Stimulated activated CD4-positive, alpha-beta T cell treated with anti-CD3 and anti-CD28 coated beads, Interleukin-15, amount 100 ng/mL, for 1 hour (primary cell): ENCODE results near the gene DNAH2.

Source experiments
- DNase-seq, 2 donors: peaks; one replicate each; pipeline ENCODE4 v3.0.0-alpha.2; 2020; ENCODE audit warnings: low read depth in 1 of 2, low spot score in 1 of 2

DNAH2 gene

DNA sequence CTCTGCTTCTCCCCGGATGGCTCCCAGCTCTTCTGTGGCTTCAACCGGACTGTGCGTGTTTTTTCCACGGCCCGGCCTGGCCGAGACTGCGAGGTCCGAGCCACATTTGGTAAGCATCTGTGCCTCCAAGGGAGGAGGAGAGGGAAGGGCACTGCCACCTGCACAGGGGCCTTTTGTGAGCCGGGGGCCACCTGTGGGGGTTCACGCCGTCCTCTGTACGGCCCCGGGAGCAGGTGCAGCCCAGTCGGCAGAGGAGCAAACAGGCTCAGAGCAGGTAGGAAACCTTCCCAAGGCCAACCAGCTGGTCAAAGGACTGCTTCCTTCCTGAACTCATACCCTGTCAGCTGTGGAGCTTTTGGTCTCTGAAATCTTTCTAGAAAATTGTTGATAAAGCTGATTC lies 15.9 kb upstream of the DNAH2 start:
- no peak for DNase-seq

DNA sequence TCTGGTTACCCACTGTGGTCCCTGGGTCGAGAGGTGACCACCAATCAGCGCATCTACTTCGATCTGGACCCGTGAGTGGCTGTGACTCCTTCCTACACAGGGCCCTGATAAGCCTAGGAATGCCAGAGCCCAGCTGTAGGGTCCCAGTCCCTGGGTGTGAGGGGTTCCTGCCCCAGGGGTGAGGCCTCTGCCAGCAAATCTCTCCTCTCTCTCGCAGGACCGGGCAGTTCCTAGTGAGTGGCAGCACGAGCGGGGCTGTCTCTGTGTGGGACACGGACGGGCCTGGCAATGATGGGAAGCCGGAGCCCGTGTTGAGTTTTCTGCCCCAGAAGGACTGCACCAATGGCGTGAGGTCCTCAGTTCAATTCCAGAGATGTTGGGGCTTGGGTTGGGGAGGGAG lies 14.8 kb upstream of the DNAH2 start:
- DNase-seq = no peak

DNA sequence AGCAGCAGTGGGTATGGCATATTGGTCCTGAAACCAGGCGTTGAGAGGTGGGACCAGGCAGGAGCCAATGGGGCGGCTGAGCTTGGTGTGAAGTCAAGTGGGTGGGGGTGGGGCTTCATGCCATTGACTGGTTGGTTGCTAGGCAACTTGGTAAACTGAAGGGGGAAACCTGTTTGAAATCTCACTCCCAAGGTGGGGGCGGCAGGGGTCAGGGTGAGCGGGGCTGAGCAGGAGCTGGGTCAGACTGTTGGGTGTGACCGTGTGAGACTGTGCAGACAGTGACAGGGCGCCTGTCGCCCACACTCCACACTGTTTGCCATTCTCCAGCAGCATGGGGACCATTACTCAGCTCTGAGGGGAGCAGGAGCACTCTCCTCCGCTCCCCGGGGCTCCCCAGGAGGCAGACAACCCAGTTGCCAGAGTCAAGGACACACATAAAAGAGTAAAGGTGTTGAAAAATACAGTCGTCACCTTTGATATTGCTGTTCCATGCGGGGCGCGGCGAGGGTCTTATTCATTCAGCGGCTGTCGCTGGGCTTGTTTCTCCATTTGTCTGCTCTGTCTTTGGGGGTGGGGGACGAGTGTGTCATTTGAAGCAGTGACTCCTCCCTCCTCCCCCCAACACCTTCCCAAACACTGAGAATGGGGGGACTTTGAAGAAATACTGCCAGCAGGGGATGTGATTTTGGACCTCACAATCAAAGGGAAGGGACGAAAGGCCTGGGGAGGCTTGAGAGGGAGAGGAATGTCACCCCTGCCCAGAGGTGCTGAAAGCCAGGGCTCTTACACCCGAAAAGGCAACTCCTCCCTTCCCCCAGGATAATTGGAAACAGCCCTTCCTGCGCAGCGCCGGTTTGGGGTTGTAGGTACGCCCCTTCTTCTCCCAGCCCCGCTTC lies 13.7 kb upstream of the DNAH2 start:
- DNase-seq = no peak

DNA sequence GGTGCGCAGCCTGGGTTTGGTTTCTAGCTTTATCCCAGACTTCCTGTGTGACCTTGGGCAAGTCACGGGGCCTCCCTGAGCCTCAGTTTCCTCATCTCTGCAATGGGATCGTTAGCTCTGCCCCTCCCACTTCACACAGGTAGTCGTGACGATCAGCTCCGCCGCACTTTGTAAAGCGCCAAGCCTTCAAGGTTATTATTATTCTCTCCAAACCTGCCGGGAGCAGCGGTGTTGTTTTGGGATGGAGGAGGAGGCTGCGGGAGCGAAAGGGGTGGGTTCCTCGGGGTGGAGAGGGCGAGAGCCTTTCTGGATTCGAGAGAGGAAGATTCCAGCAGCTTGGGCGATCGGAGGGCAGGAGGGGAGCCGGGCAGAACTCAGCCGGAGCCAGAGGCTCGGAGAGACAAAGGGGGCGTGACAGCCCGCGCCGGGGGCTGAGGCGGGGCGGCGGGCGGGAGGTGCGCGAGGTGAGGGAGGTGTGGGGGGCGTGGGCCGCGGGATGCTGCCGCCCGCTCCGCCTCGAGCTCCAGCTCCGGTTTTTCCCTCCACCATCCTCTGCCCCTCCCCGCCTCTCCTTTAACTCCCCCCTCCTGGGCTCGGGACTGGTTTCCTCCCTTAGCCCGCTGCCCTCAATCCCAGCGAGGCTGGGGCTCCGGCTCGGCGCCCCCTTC lies 12.8 kb upstream of the DNAH2 start, which contains the start of gene EFNB3:
Gene EFNB3 (plus strand): TSS at position 602 of the 668 bp plus-strand sequence. CDS start 397 bp downstream, outside the sequence.
- DNase-seq = no peak

DNA sequence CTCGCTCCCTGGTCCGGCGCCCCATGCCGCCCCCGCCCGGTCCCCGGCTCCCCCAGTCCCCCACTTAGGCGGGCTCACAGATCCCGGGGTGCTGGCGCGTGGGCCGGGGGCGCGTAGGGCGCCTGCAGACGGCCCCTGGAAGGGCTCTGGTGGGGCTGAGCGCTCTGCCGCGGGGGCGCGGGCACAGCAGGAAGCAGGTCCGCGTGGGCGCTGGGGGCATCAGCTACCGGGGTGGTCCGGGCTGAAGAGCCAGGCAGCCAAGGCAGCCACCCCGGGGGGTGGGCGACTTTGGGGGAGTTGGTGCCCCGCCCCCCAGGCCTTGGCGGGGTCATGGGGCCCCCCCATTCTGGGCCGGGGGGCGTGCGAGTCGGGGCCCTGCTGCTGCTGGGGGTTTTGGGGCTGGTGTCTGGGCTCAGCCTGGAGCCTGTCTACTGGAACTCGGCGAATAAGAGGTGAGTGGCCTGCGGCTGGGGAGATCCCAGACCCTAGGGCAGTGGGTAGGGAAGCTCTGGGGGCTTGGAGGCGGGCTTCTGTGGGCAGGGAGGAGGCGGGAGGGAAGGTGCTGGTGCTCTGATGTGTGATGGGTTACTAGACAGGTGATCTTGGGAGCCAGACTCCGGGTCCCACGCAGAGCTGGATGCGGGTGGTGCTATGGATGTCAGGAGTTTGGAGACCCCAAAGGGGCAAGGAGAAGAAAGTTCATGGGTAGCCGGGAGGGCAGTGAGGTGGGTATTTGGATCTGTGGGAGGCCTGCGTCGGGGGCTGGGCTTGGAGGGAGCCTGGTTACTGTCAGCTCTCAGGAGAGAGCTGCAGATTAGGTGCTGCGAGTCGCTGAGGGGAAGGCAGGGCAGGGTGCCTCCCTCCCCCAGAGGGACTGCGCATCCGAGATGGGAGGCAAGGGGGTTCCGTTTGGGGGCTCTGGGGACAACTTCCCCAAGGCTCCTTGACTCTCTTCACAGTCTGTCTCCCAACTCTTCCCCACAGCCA lies 12.0 kb upstream of the DNAH2 start:
- DNase-seq = no peak

DNA sequence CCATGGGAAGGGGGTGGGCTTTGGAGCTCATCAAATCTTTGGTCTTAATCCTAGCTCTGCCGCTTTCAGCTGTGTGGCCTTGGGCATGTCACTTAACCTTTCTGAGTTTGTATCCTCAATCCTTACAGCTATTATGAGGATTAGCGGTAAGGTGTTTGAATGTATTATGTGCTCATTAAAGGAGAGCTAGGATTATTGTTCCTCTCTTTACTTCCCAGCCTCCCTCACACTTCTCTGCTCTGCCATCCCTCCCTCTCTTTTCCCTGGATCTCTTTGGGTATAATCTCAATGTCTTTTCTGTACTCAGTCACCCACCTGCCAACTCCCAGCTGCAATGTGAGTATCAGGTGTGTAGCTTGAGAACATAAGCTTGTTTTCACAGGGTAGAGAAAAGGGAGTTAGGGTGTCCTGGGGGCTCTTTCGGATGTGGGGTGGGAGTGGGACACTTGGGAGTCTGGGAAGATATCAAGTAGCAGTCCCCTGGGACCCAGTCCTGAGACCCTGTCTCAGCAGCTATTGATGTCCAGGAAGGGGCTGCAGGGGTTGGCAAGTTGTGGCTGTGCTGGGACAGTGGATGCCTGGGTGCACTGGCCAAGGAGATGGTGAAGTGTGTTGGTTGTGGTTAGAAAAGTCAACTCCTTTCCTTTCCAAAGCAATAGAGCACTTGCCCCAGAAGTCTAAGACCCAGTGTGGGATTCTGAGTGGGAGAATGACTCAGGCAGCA lies 10.8 kb upstream of the DNAH2 start:
- DNase-seq = no peak

DNA sequence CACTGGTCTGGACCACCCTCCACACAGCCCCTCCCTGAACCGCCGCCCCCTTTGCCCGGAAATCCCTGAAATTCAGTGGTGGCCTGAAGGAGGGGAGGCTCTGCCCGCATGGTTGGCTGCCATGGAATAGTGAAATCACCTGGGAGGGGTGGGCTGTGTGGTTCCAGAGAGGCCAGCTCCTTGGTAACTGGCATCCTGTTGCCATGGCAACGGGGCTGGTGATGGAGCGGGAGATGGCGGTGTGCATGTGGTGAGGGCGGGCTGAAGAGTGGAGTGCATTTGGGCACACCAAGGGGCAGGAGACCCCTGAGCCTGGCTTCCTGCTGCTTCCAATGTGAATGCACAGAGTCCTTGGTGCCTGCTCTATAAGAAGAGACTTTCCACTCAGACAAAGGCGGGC lies 10.1 kb upstream of the DNAH2 start:
- DNase-seq = no peak

DNA sequence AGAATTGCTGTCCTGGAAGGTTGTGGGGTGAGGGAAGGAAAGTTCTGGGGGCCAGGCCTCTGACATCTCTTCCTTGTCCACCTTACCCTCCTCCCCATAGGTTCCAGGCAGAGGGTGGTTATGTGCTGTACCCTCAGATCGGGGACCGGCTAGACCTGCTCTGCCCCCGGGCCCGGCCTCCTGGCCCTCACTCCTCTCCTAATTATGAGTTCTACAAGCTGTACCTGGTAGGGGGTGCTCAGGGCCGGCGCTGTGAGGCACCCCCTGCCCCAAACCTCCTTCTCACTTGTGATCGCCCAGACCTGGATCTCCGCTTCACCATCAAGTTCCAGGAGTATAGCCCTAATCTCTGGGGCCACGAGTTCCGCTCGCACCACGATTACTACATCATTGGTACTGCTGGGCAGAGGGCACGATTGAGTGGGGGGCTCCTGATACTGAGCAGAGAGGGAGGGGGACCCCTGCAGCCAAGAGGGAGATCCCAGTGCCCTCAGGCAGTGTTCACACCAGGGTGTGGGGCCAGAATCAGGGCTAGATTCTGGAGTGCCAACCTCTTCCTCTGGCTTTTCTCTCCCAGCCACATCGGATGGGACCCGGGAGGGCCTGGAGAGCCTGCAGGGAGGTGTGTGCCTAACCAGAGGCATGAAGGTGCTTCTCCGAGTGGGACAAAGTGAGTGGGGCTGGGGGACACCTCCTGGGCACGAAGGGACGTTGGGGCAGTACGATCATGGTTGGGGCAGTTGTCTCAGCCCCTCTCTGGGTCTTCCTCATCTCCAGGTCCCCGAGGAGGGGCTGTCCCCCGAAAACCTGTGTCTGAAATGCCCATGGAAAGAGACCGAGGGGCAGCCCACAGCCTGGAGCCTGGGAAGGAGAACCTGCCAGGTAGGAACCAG lies 9.4 kb upstream of the DNAH2 start:
- no peak for DNase-seq

DNA sequence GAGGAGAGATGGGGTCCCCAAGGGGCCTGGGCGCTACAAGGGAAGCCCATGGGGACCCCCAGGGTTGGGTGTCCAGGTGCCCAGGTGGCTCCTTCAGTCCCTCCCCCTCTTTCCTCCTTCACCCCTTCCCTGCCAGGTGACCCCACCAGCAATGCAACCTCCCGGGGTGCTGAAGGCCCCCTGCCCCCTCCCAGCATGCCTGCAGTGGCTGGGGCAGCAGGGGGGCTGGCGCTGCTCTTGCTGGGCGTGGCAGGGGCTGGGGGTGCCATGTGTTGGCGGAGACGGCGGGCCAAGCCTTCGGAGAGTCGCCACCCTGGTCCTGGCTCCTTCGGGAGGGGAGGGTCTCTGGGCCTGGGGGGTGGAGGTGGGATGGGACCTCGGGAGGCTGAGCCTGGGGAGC lies 8.5 kb upstream of the DNAH2 start:
- DNase-seq = no peak

DNA sequence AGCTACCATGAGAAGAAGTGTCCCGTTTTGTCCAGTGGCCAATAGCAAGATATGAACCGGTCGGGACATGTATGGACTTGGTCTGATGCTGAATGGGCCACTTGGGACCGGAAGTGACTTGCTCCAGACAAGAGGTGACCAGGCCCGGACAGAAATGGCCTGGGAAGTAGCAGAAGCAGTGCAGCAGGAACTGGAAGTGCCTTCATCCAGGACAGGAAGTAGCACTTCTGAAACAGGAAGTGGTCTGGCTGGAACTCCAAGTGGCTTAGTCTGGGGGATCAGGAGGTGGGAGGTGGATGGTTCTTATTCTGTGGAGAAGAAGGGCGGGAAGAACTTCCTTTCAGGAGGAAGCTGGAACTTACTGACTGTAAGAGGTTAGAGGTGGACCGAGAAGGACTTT lies 7.2 kb upstream of the DNAH2 start:
- no peak for DNase-seq

DNA sequence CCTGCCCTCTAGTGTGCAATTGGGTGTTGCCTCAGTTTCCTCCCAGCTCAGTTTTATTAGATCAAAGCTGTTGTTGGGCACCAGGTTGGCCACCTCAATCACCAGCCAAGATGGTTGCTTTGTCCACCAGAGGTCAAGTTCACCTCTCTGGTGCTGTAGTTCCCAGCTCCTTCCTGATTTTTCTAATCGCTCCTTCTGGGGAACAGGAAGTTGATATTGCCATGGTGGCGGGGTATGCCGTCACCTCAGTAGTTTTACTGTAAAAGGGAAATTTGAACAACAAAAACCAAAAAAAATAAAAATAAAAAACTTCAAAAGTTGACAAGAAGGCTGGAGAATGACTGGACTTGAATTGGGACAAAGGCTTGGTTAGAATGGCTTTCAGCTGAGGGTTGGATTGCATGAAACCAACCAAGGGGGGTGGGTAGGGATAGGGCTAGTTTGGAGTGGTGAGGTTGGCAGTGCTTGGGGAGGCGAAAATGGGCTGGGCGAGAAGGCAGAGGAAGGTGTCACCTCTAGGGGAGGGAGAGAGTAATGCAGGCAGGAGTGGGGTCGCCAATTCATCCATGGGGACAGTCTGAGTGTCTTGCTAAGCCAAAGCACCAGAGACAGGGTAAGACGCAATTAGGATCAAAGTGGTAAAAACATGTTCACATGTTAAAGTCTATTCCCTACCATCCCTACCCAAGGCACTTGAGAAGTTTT lies 6.3 kb upstream of the DNAH2 start:
- no peak for DNase-seq

DNA sequence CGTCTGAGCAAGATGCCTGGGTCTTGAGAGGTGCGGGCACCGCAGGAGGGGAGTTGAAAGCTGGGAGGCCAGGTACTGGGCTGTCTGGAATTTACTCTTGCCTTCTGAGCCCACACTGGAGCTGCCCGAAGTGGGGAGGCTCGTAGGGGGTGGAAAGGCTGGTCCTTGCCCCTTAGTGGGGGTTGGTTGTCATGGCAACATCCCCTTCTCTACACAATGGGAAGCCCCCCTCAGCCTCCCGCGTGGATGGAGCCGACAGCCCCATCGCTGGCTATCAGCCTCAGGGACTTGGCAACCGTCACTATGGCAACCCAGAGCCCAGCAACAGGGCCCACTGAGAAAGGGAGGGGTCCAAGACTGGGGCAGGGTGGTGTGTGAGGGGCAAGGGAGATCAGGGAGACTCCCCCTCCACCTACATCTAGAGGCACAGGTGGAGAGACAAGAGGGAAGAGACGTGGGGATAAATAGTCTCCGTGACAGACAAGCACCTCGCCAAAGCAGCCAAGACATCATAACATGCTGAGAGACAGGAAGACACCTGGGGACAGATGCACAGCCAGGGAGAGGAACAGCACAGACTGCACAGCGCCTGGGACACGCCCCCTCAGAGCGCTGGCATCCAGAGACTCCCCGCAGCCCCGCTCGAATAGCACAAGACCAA lies 5.3 kb upstream of the DNAH2 start:
- DNase-seq = no peak

DNA sequence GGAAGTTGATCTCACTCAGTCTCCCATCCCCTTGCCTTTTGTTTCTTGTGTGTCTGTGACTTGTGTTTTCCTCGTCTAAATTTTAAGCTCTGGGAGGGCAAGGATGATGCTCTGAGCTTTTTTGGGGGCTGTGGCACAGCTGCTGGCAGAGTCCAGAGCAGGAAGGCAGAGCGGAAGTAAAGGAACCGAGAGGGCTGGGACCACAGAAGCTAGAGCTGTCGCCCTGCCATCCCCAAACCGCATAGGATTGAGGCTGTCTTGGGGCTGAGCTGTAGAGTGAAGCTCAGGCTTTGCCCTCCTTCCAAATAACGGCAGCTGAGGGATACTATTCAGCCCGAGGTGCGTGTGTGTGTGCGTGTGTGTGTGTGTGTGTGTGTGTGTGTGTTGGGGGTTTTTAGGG lies 3.8 kb upstream of the DNAH2 start:
- DNase-seq = no peak

DNA sequence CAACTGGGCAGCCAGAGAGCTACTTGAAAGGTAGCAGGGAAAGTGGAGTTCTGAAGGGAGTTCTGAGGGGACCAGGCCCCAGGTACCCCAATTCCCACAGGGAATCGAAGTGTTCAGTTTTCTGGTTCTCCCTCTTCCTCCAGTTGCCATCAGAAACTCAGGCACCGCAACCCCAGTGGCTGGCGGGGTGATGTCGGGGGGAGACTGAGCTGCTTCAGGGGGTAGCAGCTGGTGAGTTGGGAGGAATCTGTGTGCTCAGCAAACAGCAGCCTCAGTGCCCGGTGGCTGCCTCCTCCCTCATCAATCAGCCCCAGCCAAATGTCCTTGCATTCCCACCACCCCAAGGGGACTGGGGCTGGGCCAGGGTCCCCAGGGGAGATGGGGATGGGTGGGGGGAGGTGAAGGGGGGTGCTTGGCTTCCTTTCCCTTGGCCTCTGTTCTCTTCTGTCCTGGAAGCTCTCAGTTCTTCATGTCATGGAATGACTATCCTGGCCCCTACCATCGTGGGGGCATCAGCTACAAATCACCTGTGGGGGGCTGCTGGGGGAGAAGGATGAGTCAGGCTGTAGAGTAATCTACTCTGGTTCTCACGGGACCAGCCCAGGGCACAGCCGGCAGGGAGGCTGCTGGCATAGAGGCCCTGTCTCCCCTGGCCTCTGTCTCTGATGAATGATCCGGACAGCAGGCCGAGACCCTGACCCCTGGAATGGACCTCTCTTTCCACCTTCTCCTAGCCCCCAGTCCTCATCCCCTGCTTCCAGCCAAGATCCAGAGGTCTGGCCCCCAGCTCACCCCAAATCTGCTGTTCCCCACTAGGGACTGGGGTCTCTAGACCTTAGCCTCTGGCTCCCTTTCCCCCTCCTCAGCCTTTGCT lies 2.6 kb upstream of the DNAH2 start:
- DNase-seq = no peak

DNA sequence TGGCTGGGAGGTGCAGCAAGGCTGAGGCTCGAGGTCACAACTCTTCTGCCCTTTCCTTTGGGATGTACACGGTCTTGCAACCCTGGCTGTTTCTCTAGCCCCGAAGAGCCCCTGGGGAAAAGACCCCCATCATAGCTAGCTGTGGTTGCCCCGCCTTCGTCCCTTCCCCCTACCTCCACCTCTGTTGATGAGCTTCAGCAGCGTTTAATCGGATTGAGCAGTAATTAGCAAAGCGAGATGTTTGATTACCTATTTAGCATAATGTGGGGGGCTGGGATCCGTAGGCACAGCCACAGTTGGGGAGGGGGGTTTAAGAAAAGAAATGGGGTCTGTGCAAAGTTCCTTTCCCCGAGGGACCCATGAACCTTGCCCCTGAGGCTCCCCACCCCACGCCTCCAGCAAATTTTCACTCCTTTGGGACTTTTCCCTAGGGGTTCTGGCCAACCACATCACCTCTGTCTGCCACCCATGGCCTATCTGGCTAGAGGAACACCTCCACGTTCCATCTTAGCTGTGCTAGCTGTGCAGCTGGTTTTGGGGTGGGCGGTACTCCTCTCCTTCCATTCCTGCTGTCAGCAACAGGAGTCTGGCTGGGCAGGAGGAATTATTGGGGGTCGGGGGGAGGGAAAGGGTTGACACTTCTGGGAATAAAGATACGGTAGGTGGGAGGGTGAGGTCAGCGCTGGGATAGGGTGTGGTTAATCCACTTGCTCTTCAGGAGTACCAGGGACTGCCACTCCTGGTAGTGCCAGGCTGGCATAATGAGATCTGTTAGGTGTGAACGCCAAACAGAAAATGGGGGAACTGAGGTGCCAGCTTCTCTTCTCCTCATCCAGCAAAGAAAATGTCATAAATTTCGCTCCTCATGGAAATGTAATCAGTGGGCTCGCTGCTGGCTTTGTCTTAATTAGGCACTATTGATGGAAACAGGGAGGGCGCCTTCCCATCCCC lies 1.3 kb upstream of the DNAH2 start:
- no peak for DNase-seq

DNA sequence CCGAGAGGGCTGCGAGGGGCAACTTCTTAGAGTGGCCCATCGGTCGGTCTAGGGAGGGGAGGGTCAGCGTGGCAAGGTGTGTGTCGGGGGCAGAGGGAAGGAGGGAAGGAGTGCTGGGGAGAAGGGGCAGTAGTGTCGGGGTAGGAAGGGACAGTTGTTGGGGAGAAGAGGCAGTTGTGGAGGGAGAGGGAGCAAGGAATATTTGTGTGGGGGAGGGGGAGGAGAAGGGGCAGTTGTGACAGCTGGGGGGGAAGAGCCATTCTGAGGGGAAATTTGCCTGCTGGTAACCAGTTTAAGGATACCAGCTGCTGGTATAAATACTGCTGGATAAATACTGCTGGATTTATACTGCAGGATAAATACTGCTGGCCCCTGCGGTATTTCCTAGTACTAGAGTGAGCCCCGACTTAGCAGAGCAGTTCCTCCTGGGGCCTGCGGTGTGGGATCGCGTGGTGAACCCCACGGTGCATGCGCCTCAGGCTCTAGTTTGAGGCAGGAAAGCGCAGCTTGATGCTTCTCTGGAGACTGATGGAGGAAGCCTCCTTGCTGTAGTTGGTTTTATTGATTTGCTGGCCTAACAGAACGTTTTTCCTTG lies 309 bp downstream of the DNAH2 start:
- DNase-seq = no peak
